Activated B cell treated with CpG ODN at 0.5 μM for 24 hours (primary cell): ENCODE measurements around the gene TRIM7. TPM values are rescaled to one million over a fixed set of nuclear protein-coding genes. Genes with fewer than 3 reads are reported as not detected.

Source experiments
- ATAC-seq: fragments of 200-7000 bp; cut with Tn5 transposase; one replicate; pipeline ENCODE4 v1.10.0; 2021; ENCODE audit warnings: low read depth, mild to moderate bottlenecking, moderate library complexity
- CTCF ChIA-PET: fragments of 350-600 bp; sonication (Branson Sonifier 250); formaldehyde crosslinking; loops from one replicate; lab custom pipeline; 2021; ENCODE audit warnings: antibody characterized with exemption; lab: Charles Lee
- POLR2A ChIA-PET: fragments of 350-600 bp; sonication (Branson Sonifier 250); formaldehyde crosslinking; loops from one replicate; lab custom pipeline; 2021; ENCODE audit warnings: antibody characterized with exemption; lab: Charles Lee
- DNase-seq: peaks from one replicate; pipeline ENCODE4 v3.0.0; 2022
- H3K27ac Mint-ChIP-seq: one replicate; pipeline ENCODE4 v1.8.0; 2020; ENCODE audit warnings: mixed read lengths
- H3K27me3 Mint-ChIP-seq: one replicate; pipeline ENCODE4 v1.8.0; 2021; ENCODE audit warnings: mixed read lengths
- H3K36me3 Mint-ChIP-seq: one replicate; pipeline ENCODE4 v1.8.0; 2021; ENCODE audit warnings: low read depth, mixed read lengths
- H3K4me1 Mint-ChIP-seq: one replicate; pipeline ENCODE4 v1.8.0; 2021; ENCODE audit warnings: mixed read lengths
- H3K4me3 Mint-ChIP-seq: one replicate; pipeline ENCODE4 v1.8.0; 2020; ENCODE audit warnings: mild to moderate bottlenecking, mixed read lengths
- H3K9me3 Mint-ChIP-seq: one replicate; pipeline ENCODE4 v1.8.0; 2020; ENCODE audit warnings: mixed read lengths
- CTCF ChIP-seq: fragments of 200-600 bp; IDR thresholded peaks from one replicate; pipeline ENCODE4 v1.8.0; 2022; ENCODE audit warnings: antibody characterized with exemption, mild to moderate bottlenecking
- intact Hi-C: fragments of 100-400 bp; cut with micrococcal nuclease; formaldehyde crosslinking; loops from one replicate; pipeline ENCODE4 v1.15.1; 2024
- total RNA-seq: library from RNA; stranded (reverse); gene quantifications from 2 replicates; pipeline ENCODE4 v1.2.3, GENCODE V29; 2022

TRIM7 gene
- total RNA-seq, 1 donor from 2014 or later: 0.51 TPM

DNA sequence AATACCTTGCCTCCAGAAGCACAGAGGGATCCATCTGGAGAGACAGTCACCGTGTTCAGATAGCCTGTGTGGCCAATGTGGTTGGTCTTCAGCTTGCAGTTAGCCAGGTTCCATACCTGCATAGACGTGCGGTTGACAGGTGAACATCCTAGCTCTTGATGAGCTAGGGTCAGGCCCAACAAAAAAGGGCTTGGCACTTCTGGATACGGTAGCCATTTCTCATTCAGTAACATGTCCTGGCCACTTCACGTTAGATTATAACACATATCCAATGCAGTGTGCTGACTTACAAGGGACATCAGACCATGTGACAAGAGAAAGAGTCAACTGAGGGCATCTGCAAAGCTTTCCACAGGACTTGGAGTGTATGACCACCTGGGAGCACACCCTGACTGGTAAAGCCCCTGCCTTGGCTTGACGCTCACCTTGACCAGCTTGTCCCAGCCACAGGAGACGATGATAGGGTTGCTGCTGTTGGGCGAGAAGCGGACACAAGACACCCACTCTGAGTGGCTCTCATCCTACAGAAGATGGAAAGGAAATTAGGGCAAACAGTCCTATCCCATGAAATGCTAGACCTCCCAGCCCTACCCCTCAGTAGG lies 34.2 kb upstream of the TRIM7 start:
- ChIA-PET POLR2A (interaction anchor here (0.6 to 8.8 kb wide), 5 partner anchors 15 to 448 kb away, joined by 3 to 73 read pairs (median 4); partner anchors contain the start of genes TRIM41 and TRIM52), CTCF (no interaction called here)
- peaks cover 92% of the 10 kb centered on the region for H3K36me3 Mint-ChIP-seq
- no peaks in the 10 kb centered on the region for H3K9me3 Mint-ChIP-seq
- no peaks in the 10 kb centered on the region for H3K27me3 Mint-ChIP-seq
- peaks cover 40% of the 10 kb centered on the region for H3K4me1 Mint-ChIP-seq
- H3K27ac Mint-ChIP-seq: no peak overlapping the region
- no peak for DNase-seq
- ATAC-seq: no peak
- intact Hi-C loops: no loop called here
- no peak overlapping the region for H3K4me3 Mint-ChIP-seq
- no peak for TF ChIP-seq CTCF

DNA sequence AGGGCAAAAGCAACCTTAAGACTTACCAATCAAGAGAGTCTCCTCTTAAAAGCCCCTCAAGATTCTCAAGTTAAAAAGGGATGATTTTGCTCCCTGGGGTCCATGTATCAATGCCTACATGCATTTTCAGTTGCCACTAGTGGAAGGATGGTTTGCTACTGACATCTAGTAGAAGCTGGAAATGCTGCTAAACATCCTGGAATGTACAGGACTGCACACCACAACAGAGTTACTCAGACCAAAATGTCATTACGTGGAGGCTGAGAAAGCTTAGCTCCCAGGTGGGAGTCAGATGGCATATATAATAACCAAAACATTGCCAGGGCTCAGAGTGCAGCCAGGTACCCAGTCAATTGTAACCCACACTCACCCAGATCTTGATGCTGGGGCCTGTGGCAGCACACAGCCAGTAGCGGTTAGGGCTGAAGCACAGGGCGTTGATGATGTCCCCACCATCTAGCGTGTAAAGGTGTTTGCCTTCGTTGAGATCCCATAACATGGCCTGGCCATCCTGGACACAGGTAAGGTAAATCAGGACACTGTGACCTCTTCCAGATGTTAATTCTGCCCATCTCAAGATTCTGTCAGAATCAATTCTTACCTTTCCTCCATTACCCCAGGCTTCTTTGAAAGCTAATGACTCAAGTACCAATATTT lies 32.9 kb upstream of the TRIM7 start:
- Mint-ChIP-seq H3K4me3 (no peak overlapping the region), H3K9me3 (no peaks in the 10 kb centered on the region), H3K36me3 (peaks cover 89% of the 10 kb centered on the region), H3K27me3 (no peaks in the 10 kb centered on the region), H3K4me1 (peaks cover 30% of the 10 kb centered on the region), H3K27ac (peak overlapping the region; percentile 57)
- TF ChIP-seq CTCF: no peak
- ChIA-PET CTCF (no interaction called here), POLR2A (interaction anchor here (1.2 to 8.8 kb wide), 4 partner anchors 13 to 32 kb away, joined by 6 to 73 read pairs (median 12); partner anchors contain the start of genes TRIM41 and TRIM52)
- ATAC-seq: no peak
- intact Hi-C loops: no loop called here
- DNase-seq: no peak

GRCh38 chr5:181236954-181237641 lies 32.1 kb upstream of the TRIM7 start:
- Mint-ChIP-seq H3K4me3 (no peak overlapping the region), H3K27me3 (no peaks in the 10 kb centered on the region), H3K9me3 (no peaks in the 10 kb centered on the region), H3K4me1 (peaks cover 22% of the 10 kb centered on the region), H3K36me3 (peaks cover 86% of the 10 kb centered on the region), H3K27ac (no peak overlapping the region)
- no peak for ATAC-seq
- ChIA-PET POLR2A (interaction anchor here (1.0 to 8.8 kb wide), 4 partner anchors 13 to 48 kb away, joined by 5 to 73 read pairs (median 7); partner anchors contain the start of genes TRIM41 and TRIM52), CTCF (interaction anchor here (0.7 kb wide), 1 partner anchor 64 kb away, joined by 3 read pairs; no protein-coding TSS in a partner anchor)
- intact Hi-C loops: no loop called here
- TF ChIP-seq CTCF: no peak
- DNase-seq: no peak

DNA sequence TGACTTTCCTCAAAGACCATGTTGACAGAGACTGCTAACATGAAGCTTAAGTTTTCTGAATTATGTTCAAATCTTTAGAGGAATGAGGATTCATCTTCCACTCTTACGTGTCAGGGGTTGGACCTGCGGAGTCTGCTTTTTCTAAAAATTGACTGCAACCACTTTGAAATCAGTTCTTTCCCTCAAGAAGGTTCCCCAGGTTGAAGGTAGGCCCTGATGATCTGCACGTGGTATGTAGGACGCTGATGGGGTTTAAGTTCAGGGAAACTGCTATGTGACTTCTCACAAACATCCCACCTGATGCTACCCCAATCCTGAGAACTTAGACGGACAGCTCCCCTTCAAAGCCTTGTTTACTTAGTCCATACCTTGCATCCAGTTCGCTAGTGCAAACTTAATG lies 31.5 kb upstream of the TRIM7 start:
- Mint-ChIP-seq H3K9me3 (no peaks in the 10 kb centered on the region), H3K27me3 (no peaks in the 10 kb centered on the region), H3K36me3 (peaks cover 86% of the 10 kb centered on the region), H3K4me3 (no peak overlapping the region), H3K27ac (no peak overlapping the region), H3K4me1 (peaks cover 16% of the 10 kb centered on the region)
- DNase-seq (no peak), ATAC-seq (no peak)
- ChIA-PET CTCF (interaction anchor here (0.7 kb wide), 1 partner anchor 63 kb away, joined by 3 read pairs; no protein-coding TSS in a partner anchor), POLR2A (interaction anchor here (1.0 to 8.8 kb wide), 3 partner anchors 12 to 48 kb away, joined by 5 to 73 read pairs (median 8); partner anchors contain the start of genes TRIM41 and TRIM52)
- intact Hi-C loops: no loop called here
- TF ChIP-seq CTCF: no peak
